ENCODE results near the gene KIF5A. TPM values are rescaled to one million over a fixed set of nuclear protein-coding genes. Genes with fewer than 3 reads are reported as not detected.
"Not testable (repeated sequence)": the region's sequence is repeated elsewhere in the genome, so short reads cannot be mapped to it uniquely, and the experiment has no call there.

Gene KIF5A
- total RNA-seq, 1 donor from 2014 or later: 0.14 TPM

DNA sequence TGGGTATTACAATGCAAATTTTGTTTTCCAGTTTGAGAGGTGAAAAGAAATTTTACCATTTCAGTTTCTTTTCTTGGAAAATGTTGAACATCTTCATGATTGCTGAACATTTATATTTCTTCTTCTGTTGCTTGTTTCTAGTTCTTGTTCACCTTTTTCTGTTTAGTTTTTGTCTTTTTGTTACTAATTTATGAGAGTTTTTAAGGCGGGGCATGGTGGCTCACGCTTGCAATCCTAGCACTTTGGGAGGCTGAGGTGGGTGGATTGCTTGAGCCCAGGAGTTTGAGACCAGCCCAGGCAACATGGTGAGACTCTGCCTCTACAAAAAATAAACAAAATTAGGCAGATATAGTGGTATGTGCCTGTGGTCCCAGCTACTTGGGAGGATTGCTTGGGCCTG is 10.7 kb downstream of the KIF5A start:
- TF ChIP-seq, protein P1, sequence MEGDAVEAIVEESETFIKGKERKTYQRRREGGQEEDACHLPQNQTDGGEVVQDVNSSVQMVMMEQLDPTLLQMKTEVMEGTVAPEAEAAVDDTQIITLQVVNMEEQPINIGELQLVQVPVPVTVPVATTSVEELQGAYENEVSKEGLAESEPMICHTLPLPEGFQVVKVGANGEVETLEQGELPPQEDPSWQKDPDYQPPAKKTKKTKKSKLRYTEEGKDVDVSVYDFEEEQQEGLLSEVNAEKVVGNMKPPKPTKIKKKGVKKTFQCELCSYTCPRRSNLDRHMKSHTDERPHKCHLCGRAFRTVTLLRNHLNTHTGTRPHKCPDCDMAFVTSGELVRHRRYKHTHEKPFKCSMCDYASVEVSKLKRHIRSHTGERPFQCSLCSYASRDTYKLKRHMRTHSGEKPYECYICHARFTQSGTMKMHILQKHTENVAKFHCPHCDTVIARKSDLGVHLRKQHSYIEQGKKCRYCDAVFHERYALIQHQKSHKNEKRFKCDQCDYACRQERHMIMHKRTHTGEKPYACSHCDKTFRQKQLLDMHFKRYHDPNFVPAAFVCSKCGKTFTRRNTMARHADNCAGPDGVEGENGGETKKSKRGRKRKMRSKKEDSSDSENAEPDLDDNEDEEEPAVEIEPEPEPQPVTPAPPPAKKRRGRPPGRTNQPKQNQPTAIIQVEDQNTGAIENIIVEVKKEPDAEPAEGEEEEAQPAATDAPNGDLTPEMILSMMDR (IDR thresholded peaks at IDR 0.05): no peak
- Histone ChIP-seq H3K4me1 (no peaks in the 10 kb centered on the region), H3K9me3 (no peaks in the 10 kb centered on the region), H3K4me3 (no peak overlapping the region), H3K27ac (no peak overlapping the region), H3K27me3 (no peaks in the 10 kb centered on the region), H3K36me3 (no peaks in the 10 kb centered on the region)
- ATAC-seq (no peak), DNase-seq (no peak)
- intact Hi-C loops (cut with DNase I): no loop called here

DNA sequence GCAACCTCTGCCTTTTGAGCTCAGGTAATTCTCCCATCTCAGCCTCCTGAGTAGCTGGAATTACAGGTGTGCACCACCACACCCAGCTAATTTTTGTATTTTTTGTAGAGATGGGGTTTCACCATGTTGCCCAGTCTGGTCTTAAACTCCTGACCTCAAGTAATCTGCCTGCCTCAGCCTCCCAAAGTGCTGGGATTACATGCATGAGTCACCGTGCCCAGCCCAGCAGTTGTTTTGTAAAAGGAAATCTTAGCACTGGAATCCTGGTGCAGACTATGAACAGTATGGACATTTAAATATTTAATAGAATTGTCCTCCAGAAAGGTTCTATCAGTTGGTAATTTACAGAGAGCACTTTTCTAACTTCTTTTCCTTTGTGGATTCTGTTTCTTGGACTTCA is 11.3 kb downstream of the KIF5A start:
- H3K27me3 ChIP-seq; H3K4me3 ChIP-seq; H3K36me3 ChIP-seq; H3K27ac ChIP-seq; ATAC-seq; intact Hi-C loops (cut with DNase I); H3K9me3 ChIP-seq; H3K4me1 ChIP-seq; DNase-seq: not testable (repeated sequence)

DNA sequence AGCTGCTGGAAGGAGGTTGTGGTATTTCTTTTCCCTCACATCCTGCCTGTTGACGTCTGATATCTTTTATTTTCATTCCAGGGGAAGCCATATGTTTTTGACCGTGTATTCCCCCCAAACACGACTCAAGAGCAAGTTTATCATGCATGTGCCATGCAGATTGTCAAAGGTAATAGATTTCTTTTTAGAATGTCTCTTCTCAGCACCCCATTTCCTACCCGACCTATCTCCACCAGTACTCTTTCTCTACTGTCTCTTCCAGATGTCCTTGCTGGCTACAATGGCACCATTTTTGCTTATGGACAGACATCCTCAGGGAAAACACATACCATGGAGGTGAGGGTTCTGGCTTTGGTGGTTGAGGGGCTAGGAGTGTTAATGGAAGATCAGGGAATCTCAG is 13.5 kb downstream of the KIF5A start:
- TF ChIP-seq, protein P1 (IDR thresholded peaks at IDR 0.05): no peak
- H3K27me3 ChIP-seq: no peaks in the 10 kb centered on the region
- DNase-seq (no peak), ATAC-seq (no peak)
- intact Hi-C loops (cut with DNase I): no loop called here
- no peak overlapping the region for H3K27ac ChIP-seq
- no peaks in the 10 kb centered on the region for H3K36me3 ChIP-seq
- no peaks in the 10 kb centered on the region for H3K9me3 ChIP-seq
- H3K4me1 ChIP-seq: no peaks in the 10 kb centered on the region
- H3K4me3 ChIP-seq: no peak overlapping the region

DNA sequence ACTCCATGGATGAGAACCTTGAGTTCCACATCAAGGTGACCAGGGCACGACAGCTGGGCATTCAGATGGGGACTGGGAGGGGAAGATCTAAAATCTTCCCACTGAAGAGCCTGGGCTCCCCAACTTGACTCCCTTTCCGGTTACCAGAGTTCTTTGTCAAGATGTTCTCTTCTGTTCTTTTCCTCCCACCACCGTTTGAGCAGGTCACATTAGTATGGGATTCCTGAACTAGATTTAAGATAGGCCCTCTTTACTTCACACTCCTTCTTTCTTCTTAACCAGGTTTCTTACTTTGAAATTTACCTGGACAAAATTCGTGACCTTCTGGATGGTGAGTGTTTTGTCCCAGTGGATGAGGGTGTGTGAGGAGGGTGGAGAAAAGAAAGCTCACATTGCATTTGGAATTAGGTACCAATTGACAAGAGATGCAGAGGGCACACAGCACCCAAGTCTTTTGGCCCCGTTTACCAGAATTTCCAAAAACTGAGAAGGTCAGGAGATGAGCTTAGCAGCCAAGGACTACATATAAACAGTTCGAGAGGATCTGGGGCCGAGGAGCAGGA is 14.4 kb downstream of the KIF5A start:
- no peaks in the 10 kb centered on the region for H3K4me1 ChIP-seq
- intact Hi-C loops (cut with DNase I): no loop called here
- ATAC-seq (no peak), DNase-seq (no peak)
- H3K9me3 ChIP-seq: no peaks in the 10 kb centered on the region
- no peak overlapping the region for H3K27ac ChIP-seq
- H3K4me3 ChIP-seq: no peak overlapping the region
- no peaks in the 10 kb centered on the region for H3K27me3 ChIP-seq
- TF ChIP-seq, protein P1 (IDR thresholded peaks at IDR 0.05): no peak
- no peaks in the 10 kb centered on the region for H3K36me3 ChIP-seq

DNA sequence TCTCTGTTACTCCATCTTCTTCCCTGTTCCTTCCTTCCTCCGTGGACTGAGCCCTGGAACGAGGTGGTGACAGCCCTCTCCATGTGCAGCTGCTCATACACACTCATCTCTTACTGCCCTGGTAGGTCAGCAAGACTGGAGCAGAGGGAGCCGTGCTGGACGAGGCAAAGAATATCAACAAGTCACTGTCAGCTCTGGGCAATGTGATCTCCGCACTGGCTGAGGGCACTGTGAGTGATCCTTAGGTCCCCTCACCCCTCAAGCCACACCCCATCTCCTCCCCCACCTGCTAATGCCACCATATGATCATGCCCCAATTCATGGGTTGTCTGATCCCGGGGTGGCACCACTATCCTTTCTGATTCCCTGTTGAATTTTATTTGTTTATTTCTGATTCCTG is 19.0 kb downstream of the KIF5A start:
- H3K4me3 ChIP-seq: no peak overlapping the region
- H3K9me3 ChIP-seq: no peaks in the 10 kb centered on the region
- H3K4me1 ChIP-seq: no peaks in the 10 kb centered on the region
- ATAC-seq: no peak
- TF ChIP-seq, protein P1 (IDR thresholded peaks at IDR 0.05): no peak
- H3K27me3 ChIP-seq: no peaks in the 10 kb centered on the region
- H3K36me3 ChIP-seq: no peaks in the 10 kb centered on the region
- intact Hi-C loops (cut with DNase I): no loop called here
- H3K27ac ChIP-seq: no peak overlapping the region
- DNase-seq: no peak

DNA sequence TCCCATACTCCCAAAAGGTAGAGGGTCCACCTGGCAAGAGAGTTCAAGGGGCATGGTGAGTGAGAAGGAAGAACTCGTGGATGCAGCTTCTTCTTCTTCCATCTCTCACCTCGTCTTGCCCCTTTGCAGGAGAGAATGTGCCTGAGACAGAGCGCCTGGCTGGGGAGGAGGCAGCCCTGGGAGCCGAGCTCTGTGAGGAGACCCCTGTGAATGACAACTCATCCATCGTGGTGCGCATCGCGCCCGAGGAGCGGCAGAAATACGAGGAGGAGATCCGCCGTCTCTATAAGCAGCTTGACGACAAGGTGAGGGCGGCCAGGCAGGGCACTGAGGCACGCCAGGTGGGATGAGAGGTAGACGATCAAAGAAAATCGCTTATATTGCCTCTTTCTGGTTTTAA is 20.0 kb downstream of the KIF5A start:
- TF ChIP-seq, protein P1 (IDR thresholded peaks at IDR 0.05): no peak
- intact Hi-C loops (cut with DNase I): no loop called here
- H3K4me1 ChIP-seq: no peaks in the 10 kb centered on the region
- ATAC-seq: no peak
- H3K4me3 ChIP-seq: no peak overlapping the region
- no peak overlapping the region for H3K27ac ChIP-seq
- H3K9me3 ChIP-seq: no peaks in the 10 kb centered on the region
- no peaks in the 10 kb centered on the region for H3K27me3 ChIP-seq
- DNase-seq: no peak
- no peaks in the 10 kb centered on the region for H3K36me3 ChIP-seq

DNA sequence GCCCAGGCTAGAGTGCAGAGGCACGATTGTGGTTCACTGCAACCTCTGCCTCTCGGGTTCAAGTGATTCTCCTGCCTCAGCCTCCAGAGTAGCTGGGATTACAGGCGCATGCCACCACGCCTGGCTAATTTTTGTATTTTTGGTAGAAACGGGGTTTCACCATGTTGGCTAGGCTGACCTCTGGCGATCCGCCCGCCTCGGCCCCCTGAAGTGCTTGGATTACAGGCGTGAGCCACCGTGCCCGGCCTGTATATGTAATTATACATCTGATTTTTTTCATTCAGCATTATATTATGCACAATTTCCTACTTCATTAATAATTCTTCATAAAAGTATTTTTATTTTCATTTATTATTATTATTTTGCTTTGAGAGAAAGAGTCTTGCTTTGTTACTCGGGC is 20.6 kb downstream of the KIF5A start:
- H3K4me1 ChIP-seq; H3K36me3 ChIP-seq; H3K27me3 ChIP-seq; H3K27ac ChIP-seq; DNase-seq; H3K4me3 ChIP-seq; ATAC-seq; H3K9me3 ChIP-seq; intact Hi-C loops (cut with DNase I): not testable (repeated sequence)

Data from upper lobe of right lung (tissue), 1 donor.